ENCODE results near the gene B3GNT3.
A peak's percentile ranks its signal among the peaks of the same experiment; 100 is the strongest.

The B3GNT3 gene

GRCh38 chr19:17829855-17830566, 35.1 kb downstream of the B3GNT3 start:
- H3K4me3 ChIP-seq (ENCODE audit: low read depth, low read length) = no peak overlapping the region
- no peak for DNase-seq (ENCODE audit: low read depth)
- no peak for TF ChIP-seq CTCF (IDR thresholded peaks at IDR 0.05; ENCODE audit: low read depth, low read length, missing control alignments)

- DNase-seq (ENCODE audit: low read depth) = no peak
- no peak for TF ChIP-seq CTCF (IDR thresholded peaks at IDR 0.05; ENCODE audit: low read depth, low read length, missing control alignments)
- no peak overlapping the region for H3K4me3 ChIP-seq (ENCODE audit: low read depth, low read length)
Observed at GRCh38 chr19:17830567-17831418, 35.9 kb downstream of the B3GNT3 start.

- TF ChIP-seq CTCF (IDR thresholded peaks at IDR 0.05; ENCODE audit: low read depth, low read length, missing control alignments) = no peak
- no peak overlapping the region for H3K4me3 ChIP-seq (ENCODE audit: low read depth, low read length)
- DNase-seq (ENCODE audit: low read depth) = no peak
Observed at GRCh38 chr19:17831419-17831888, 36.5 kb downstream of the B3GNT3 start.

- H3K4me3 ChIP-seq (ENCODE audit: low read depth, low read length) = no peak overlapping the region
- DNase-seq (ENCODE audit: low read depth) = no peak
- TF ChIP-seq CTCF (IDR thresholded peaks at IDR 0.05; ENCODE audit: low read depth, low read length, missing control alignments) = no peak
Observed at GRCh38 chr19:17832443-17833208, 37.7 kb downstream of the B3GNT3 start.

GRCh38 chr19:17834350-17835181, 39.6 kb downstream of the B3GNT3 start:
- TF ChIP-seq CTCF (IDR thresholded peaks at IDR 0.05; ENCODE audit: low read depth, low read length, missing control alignments) = peak; percentile 8
- no peak for DNase-seq (ENCODE audit: low read depth)
- H3K4me3 ChIP-seq (ENCODE audit: low read depth, low read length) = no peak overlapping the region
